Measurements from ENCODE around the gene TUT7. TPM values are rescaled to one million over a fixed set of nuclear protein-coding genes. Genes with fewer than 3 reads are reported as not detected.
"Not testable (repeated sequence)": the region's sequence is repeated elsewhere in the genome, so short reads cannot be mapped to it uniquely, and the experiment has no call there.

The TUT7 gene
- total RNA-seq, 1 donor from 2014 or later = 26.6 TPM

DNA sequence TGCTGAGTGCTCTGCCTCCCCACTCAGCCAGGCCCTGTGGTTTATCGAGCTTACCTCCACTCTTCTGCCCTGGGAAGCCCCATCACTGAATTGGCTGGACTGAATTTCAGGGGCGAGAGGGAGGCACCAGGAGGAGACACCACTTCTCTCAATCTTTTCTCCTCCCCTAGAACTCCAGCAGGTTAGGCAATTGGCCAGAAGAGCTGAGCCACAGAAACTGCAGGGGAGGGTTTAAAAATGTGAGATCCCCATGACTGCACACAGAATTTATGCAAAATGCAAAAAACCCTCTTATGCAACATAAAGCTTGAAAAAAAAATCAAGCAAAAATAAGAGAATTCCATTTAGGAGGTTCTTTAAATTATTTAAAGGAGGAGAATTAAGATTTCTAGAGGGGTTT lies 29.9 kb downstream of the TUT7 start:
- H3K36me3 Mint-ChIP-seq = peaks cover 56% of the 10 kb centered on the region
- no peak for DNase-seq (ENCODE audit: low spot score in 2 of 2, unreplicated experiment in 2 of 2)
- no peaks in the 10 kb centered on the region for H3K9me3 Mint-ChIP-seq
- H3K4me3 Mint-ChIP-seq = no peak overlapping the region
- H3K27me3 Mint-ChIP-seq (ENCODE audit: low read depth) = no peaks in the 10 kb centered on the region
- TF ChIP-seq, protein P1, sequence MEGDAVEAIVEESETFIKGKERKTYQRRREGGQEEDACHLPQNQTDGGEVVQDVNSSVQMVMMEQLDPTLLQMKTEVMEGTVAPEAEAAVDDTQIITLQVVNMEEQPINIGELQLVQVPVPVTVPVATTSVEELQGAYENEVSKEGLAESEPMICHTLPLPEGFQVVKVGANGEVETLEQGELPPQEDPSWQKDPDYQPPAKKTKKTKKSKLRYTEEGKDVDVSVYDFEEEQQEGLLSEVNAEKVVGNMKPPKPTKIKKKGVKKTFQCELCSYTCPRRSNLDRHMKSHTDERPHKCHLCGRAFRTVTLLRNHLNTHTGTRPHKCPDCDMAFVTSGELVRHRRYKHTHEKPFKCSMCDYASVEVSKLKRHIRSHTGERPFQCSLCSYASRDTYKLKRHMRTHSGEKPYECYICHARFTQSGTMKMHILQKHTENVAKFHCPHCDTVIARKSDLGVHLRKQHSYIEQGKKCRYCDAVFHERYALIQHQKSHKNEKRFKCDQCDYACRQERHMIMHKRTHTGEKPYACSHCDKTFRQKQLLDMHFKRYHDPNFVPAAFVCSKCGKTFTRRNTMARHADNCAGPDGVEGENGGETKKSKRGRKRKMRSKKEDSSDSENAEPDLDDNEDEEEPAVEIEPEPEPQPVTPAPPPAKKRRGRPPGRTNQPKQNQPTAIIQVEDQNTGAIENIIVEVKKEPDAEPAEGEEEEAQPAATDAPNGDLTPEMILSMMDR (IDR thresholded peaks at IDR 0.05; ENCODE audit: unreplicated experiment) = no peak
- H3K27ac Mint-ChIP-seq = no peak overlapping the region
- no peaks in the 10 kb centered on the region for H3K4me1 Mint-ChIP-seq

- Mint-ChIP-seq H3K27me3 (ENCODE audit: low read depth) (no peaks in the 10 kb centered on the region), H3K4me1 (no peaks in the 10 kb centered on the region), H3K36me3 (peaks cover 64% of the 10 kb centered on the region), H3K9me3 (no peaks in the 10 kb centered on the region), H3K27ac (no peak overlapping the region), H3K4me3 (no peak overlapping the region)
- DNase-seq (ENCODE audit: low spot score in 2 of 2, unreplicated experiment in 2 of 2) = no peak
- TF ChIP-seq, protein P1 (IDR thresholded peaks at IDR 0.05; ENCODE audit: unreplicated experiment) = no peak
These were observed 31.1 kb downstream of the TUT7 start for GRCh38 chr9:86322973-86323644.

- H3K36me3 Mint-ChIP-seq = peaks cover 58% of the 10 kb centered on the region
- TF ChIP-seq, protein P1 (IDR thresholded peaks at IDR 0.05; ENCODE audit: unreplicated experiment) = no peak
- no peaks in the 10 kb centered on the region for H3K4me1 Mint-ChIP-seq
- H3K9me3 Mint-ChIP-seq = no peaks in the 10 kb centered on the region
- H3K27me3 Mint-ChIP-seq (ENCODE audit: low read depth) = no peaks in the 10 kb centered on the region
- H3K27ac Mint-ChIP-seq = no peak overlapping the region
- H3K4me3 Mint-ChIP-seq = no peak overlapping the region
- no peak for DNase-seq (ENCODE audit: low spot score in 2 of 2, unreplicated experiment in 2 of 2)
These were observed 32.8 kb downstream of the TUT7 start for GRCh38 chr9:86321373-86321772.

DNA sequence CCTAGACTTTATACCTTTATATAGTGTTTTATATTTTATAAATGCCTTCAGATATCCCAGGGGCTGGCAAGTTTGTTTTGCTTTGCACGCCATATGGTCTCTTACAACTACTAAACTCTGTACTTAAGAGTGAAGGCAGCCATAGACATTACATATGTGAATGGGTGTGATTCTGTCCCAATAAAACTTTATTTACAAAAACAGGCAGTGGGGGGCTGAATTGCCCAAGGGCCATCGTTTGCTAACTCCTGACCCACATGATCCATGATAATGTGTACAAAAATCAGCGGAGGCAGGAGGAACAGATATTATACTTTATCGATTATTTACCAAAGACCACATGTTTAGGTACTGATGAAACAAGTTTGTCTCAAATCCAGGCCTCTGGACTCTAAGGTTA lies 36.0 kb downstream of the TUT7 start:
- Mint-ChIP-seq H3K4me1 (peaks cover 2% of the 10 kb centered on the region), H3K9me3 (no peaks in the 10 kb centered on the region), H3K4me3 (no peak overlapping the region), H3K36me3 (peaks cover 62% of the 10 kb centered on the region), H3K27me3 (ENCODE audit: low read depth) (no peaks in the 10 kb centered on the region), H3K27ac (no peak overlapping the region)
- TF ChIP-seq, protein P1 (IDR thresholded peaks at IDR 0.05; ENCODE audit: unreplicated experiment) = no peak
- no peak for DNase-seq (ENCODE audit: low spot score in 2 of 2, unreplicated experiment in 2 of 2)

- Mint-ChIP-seq H3K4me1 (peaks cover 2% of the 10 kb centered on the region), H3K9me3 (peaks cover 5% of the 10 kb centered on the region), H3K27me3 (ENCODE audit: low read depth) (no peaks in the 10 kb centered on the region), H3K27ac (no peak overlapping the region), H3K36me3 (peaks cover 61% of the 10 kb centered on the region), H3K4me3 (no peak overlapping the region)
- TF ChIP-seq, protein P1 (IDR thresholded peaks at IDR 0.05; ENCODE audit: unreplicated experiment) = no peak
- no peak for DNase-seq (ENCODE audit: low spot score in 2 of 2, unreplicated experiment in 2 of 2)
These were observed 39.1 kb downstream of the TUT7 start for GRCh38 chr9:86315078-86315477.

DNA sequence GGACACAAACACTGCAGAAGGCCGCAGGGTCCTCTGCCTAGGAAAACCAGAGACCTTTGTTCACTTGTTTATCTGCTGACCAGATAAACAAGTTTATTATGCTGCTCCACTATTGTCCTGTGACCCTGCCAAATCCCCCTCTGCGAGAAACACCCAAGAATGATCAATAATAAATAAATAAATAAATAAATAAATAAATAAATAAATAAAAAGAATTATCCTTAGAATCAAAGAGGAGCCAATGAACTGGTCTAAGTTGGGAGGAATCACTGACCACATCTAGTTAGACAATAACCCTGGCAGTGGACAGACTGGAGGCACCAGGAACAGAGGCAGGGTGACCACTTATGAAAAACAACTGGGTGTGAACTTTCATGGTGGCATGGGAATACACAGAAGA lies 41.3 kb downstream of the TUT7 start:
- not testable (repeated sequence) for H3K4me1 Mint-ChIP-seq; H3K27me3 Mint-ChIP-seq (ENCODE audit: low read depth); DNase-seq (ENCODE audit: low spot score in 2 of 2, unreplicated experiment in 2 of 2); H3K9me3 Mint-ChIP-seq; H3K4me3 Mint-ChIP-seq; H3K27ac Mint-ChIP-seq
- peaks cover 65% of the 10 kb centered on the region for H3K36me3 Mint-ChIP-seq
